T-cell (primary cell): ENCODE data around the gene SSB. TPM values are rescaled to one million over a fixed set of nuclear protein-coding genes. Genes with fewer than 3 reads are reported as not detected.
"Not testable (repeated sequence)": the region's sequence is repeated elsewhere in the genome, so short reads cannot be mapped to it uniquely, and the experiment has no call there.

Experiments
- ATAC-seq, 4 experiments: fragments of 200-7000 bp in 3 of 4; fragments of 150-1000 bp in 1 of 4; cut with Tn5 transposase; replicated peaks in 1 of 4; 1 replicate in 3 of 4; 2 replicates in 1 of 4; pipeline ENCODE4 v1.10.0; 2021; ENCODE audit warnings: moderate library complexity in 3 of 4, mild to moderate bottlenecking in 2 of 4, moderate number of reproducible peaks in 1 of 4
- CTCF ChIA-PET, 2 donors: fragments of 300-600 bp; sonication (Branson Sonifier 250); formaldehyde crosslinking; loops; one replicate each; lab custom pipeline; 2022; ENCODE audit warnings: antibody characterized with exemption in 2 of 2; lab: Charles Lee
- POLR2A ChIA-PET, 2 donors: fragments of 300-600 bp; sonication (Branson Sonifier 250); formaldehyde crosslinking; loops; one replicate each; lab custom pipeline; 2022; ENCODE audit warnings: antibody characterized with exemption in 2 of 2; lab: Charles Lee
- DNase-seq, 35 experiments: peaks; one replicate each; pipeline versions ENCODE4 v3.0.0 to v3.0.0-alpha.2; 2013 to 2023
- H3K27ac ChIP-seq: one replicate; pipeline ENCODE4 v1.5.1; 2013; ENCODE audit warnings: low read length
- H3K27me3 ChIP-seq, 2 experiments: replicated peaks in 1 of 2; 1 replicate in 1 of 2; 2 replicates in 1 of 2; pipeline versions ENCODE4 v1.6.1 to v1.7.0; 2013; ENCODE audit warnings: low read length in 1 of 2, mixed read lengths in 1 of 2; ENCODE audit not compliant: control insufficient read depth in 2 of 2, insufficient read depth in 2 of 2; ENCODE audit errors: extremely low read depth in 1 of 2
- H3K36me3 ChIP-seq, 2 donors: 1 replicate in 1 of 2; 2 replicates in 1 of 2; pipeline versions ENCODE4 v1.6.1 to v1.7.0; 2013; ENCODE audit warnings: low read length in 1 of 2; ENCODE audit not compliant: control insufficient read depth in 2 of 2, insufficient read depth in 1 of 2; ENCODE audit errors: extremely low read depth in 1 of 2
- H3K4me1 ChIP-seq, 2 experiments: 1 replicate in 1 of 2; 2 replicates in 1 of 2; pipeline versions ENCODE4 v1.6.1 to v1.7.0; 2013; ENCODE audit warnings: low read length in 2 of 2, mixed read lengths in 1 of 2; ENCODE audit not compliant: insufficient read depth in 2 of 2, control insufficient read depth in 1 of 2; ENCODE audit errors: extremely low read depth in 1 of 2
- H3K4me3 ChIP-seq, 2 donors: 1 replicate in 1 of 2; 2 replicates in 1 of 2; pipeline versions ENCODE4 v1.5.1 to v1.7.0; 2013; ENCODE audit warnings: mild to moderate bottlenecking in 2 of 2, low read length in 1 of 2, moderate library complexity in 1 of 2; ENCODE audit not compliant: control insufficient read depth in 1 of 2; ENCODE audit errors: extremely low read depth in 1 of 2
- H3K9me3 ChIP-seq: 2 replicates; pipeline ENCODE4 v1.7.0; 2013
- H3K27ac Mint-ChIP-seq, 2 donors: one replicate each; pipeline ENCODE4 v1.8.0; 2020 to 2021; ENCODE audit warnings: mild to moderate bottlenecking in 2 of 2, mixed read lengths in 2 of 2
- H3K27me3 Mint-ChIP-seq, 2 donors: one replicate each; pipeline ENCODE4 v1.8.0; 2021 to 2022; ENCODE audit warnings: mixed read lengths in 2 of 2
- H3K36me3 Mint-ChIP-seq: one replicate; pipeline ENCODE4 v1.8.0; 2021; ENCODE audit warnings: mixed read lengths
- H3K4me1 Mint-ChIP-seq, 3 donors: one replicate each; pipeline ENCODE4 v1.8.0; 2020 to 2022; ENCODE audit warnings: mixed read lengths in 3 of 3, mild to moderate bottlenecking in 1 of 3
- H3K4me3 Mint-ChIP-seq, 3 donors: one replicate each; pipeline ENCODE4 v1.8.0; 2020 to 2022; ENCODE audit warnings: mild to moderate bottlenecking in 3 of 3, mixed read lengths in 3 of 3, moderate library complexity in 3 of 3
- H3K9me3 Mint-ChIP-seq, 3 donors: one replicate each; pipeline ENCODE4 v1.8.0; 2020 to 2022; ENCODE audit warnings: mixed read lengths in 3 of 3
- WGBS: methylation state at CpG from one replicate; pipeline ENCODE4 v1.1.5; 2013; ENCODE audit warnings: missing lambda C conversion rate; ENCODE audit not compliant: insufficient coverage; 5-methylcytosine and 5-hydroxymethylcytosine counted together
- total RNA-seq, 35 experiments: library from RNA in 6 of 35; stranded (reverse) in 6 of 35; fragments of 120-200 nt in 1 of 35; gene quantifications; one replicate each; pipeline versions ENCODE4 v1.2.1 to v1.2.4 and lab custom pipeline; 2013 to 2026

The SSB gene
- total RNA-seq, 5 donors from 2014 or later (not counting 1 experiment from before 2014, with no cell fraction given) = 84.3 to 118 (median 91.0) TPM

GRCh38 chr2:169845016-169845415 is 46.3 kb downstream of the SSB start:
- Mint-ChIP-seq H3K27ac (no peak overlapping the region), H3K4me3 (no peak overlapping the region), H3K27me3 (no peaks in the 10 kb centered on the region), H3K36me3 (peaks cover 37% of the 10 kb centered on the region), H3K9me3 (no peaks in the 10 kb centered on the region), H3K4me1 (peaks cover 60 to 68% (median 63%) of the 10 kb centered on the region in 3 donors)
- POLR2A ChIA-PET = interaction anchor here in 1 of 2 donors (0.6 kb wide), 1 partner anchor 54 kb away, joined by 5 read pairs; no protein-coding TSS in a partner anchor
- no peak overlapping the region for H3K4me3 ChIP-seq
- H3K4me1 ChIP-seq = peaks cover 0 to 9% of the 10 kb centered on the region in 2 experiments
- no peaks in the 10 kb centered on the region for H3K36me3 ChIP-seq
- no peak overlapping the region for H3K27ac ChIP-seq
- WGBS = no CpG with 5 or more reads among the region's 2 CpGs
- H3K27me3 ChIP-seq = no peaks in the 10 kb centered on the region
- H3K9me3 ChIP-seq = no peaks in the 10 kb centered on the region
- ATAC-seq (no peak), DNase-seq (no peak)
- CTCF ChIA-PET = interaction anchor here in 1 of 2 donors (0.6 kb wide), 1 partner anchor 9 kb away, joined by 3 read pairs; no protein-coding TSS in a partner anchor

DNA sequence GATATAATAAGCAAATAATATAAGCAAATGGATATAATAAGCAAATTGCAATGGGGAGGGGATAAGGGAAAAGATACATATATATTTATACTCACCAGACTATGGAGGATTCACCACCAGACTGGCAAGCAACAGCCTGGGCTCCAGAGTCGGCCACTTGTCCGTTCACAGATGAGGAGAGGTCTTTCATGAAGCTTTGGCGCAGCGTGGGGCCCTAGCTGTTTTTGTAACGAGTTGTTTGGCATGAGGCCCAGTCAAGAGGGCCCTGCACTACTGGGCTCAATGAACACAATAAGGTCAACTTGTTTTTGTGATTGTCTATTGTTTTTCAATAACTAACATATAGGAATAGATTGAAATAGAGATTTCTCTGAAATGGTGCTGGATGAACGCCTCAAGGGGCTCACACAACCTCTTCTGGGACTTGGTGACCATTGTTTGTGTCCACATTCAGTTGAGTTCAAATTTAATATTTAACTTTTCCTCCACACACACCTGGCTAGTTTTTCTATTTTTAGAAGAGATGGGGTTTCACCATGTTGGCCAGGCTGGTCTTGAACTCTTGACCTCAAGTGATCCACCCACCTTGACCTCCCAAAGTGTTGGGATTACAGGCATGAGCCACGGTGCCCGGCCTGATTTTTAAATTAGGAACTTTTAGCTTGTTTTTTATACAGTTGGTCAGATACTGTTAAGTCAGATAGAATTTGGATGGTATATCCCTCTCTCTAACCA is 50.5 kb downstream of the SSB start:
- not testable (repeated sequence) for H3K27ac Mint-ChIP-seq

GRCh38 chr2:169849710-169850109 is 51.0 kb downstream of the SSB start:
- H3K9me3 Mint-ChIP-seq = no peaks in the 10 kb centered on the region
- WGBS = 100% methylated on average over 1 of the region's 1 CpG

More for the DNA sequence above, 50.5 kb downstream of the SSB start:
- Mint-ChIP-seq H3K4me1 (peaks cover 60 to 64% (median 60%) of the 10 kb centered on the region in 3 donors), H3K36me3 (peaks cover 39% of the 10 kb centered on the region)
- 94% methylated on average over 3 of the region's 8 CpGs for WGBS
- H3K27me3 ChIP-seq, H3K27me3 Mint-ChIP-seq, H3K9me3 Mint-ChIP-seq, DNase-seq, ATAC-seq, H3K27ac ChIP-seq, POLR2A ChIA-PET, H3K36me3 ChIP-seq, H3K4me3 ChIP-seq, H3K9me3 ChIP-seq, H3K4me3 Mint-ChIP-seq, H3K4me1 ChIP-seq: not testable (repeated sequence)
- CTCF ChIA-PET = interaction anchor here in 1 of 2 donors (0.6 kb wide), 1 partner anchor 1829 kb away, joined by 3 read pairs; no protein-coding TSS in a partner anchor

DNA sequence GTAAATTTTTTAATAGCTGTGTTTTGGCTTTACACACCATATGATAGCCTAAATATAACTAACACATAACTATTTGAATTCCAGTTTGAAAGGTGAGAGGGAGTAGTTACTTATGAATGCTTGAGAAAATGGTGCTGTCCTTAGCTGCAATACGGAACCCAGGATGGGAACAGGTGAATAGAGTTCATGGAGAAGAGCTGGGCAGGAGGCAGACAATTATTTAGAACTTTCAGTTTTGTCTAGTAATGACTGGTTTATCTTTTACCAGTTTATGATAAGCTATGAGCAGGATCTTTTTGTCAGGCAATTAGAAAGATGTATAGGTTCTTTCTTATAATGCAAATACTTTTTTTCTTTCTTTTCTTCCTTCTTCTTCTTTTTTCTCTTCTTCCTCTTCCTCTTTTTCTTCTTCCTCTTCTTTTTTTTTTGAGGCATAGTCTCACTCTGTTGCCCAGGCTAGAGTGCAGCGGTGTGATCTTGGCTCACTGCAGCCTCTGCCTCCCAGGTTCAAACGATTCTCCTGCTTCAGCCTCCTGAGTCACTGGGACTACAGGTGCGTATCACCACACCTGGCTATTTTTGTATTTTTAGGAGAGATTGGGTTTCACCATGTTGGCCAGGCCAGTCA is 54.5 kb downstream of the SSB start:
- Mint-ChIP-seq H3K4me1 (peaks cover 32 to 38% (median 32%) of the 10 kb centered on the region in 3 donors), H3K27me3 (no peaks in the 10 kb centered on the region), H3K9me3 (no peaks in the 10 kb centered on the region), H3K36me3 (peaks cover 34% of the 10 kb centered on the region), H3K4me3 (no peak overlapping the region), H3K27ac (no peak overlapping the region)
- no peak for DNase-seq
- Histone ChIP-seq H3K4me1 (peaks cover 0 to 4% of the 10 kb centered on the region in 2 experiments), H3K27ac (no peak overlapping the region), H3K27me3 (no peaks in the 10 kb centered on the region), H3K9me3 (no peaks in the 10 kb centered on the region), H3K36me3 (no peaks in the 10 kb centered on the region), H3K4me3 (no peak overlapping the region)
- no peak for ATAC-seq
- 100% methylated on average over 1 of the region's 4 CpGs for WGBS
- POLR2A ChIA-PET = interaction anchor here in 1 of 2 donors (0.5 kb wide), 1 partner anchor 556 kb away, joined by 4 read pairs; no protein-coding TSS in a partner anchor
- CTCF ChIA-PET = interaction anchor here in 1 of 2 donors (0.7 to 1.0 kb wide), 2 partner anchors 25 to 1142 kb away, joined by 3 read pairs; no protein-coding TSS in a partner anchor

More at GRCh38 chr2:169849710-169850109, 51.0 kb downstream of the SSB start:
- ChIA-PET CTCF (no interaction called here), POLR2A (no interaction called here)
- Mint-ChIP-seq H3K36me3 (peaks cover 36% of the 10 kb centered on the region), H3K27ac (peak overlapping the region in 1 of 2 donors; percentile 48), H3K4me3 (no peak overlapping the region), H3K27me3 (no peaks in the 10 kb centered on the region), H3K4me1 (peaks cover 55 to 58% (median 56%) of the 10 kb centered on the region in 3 donors)
- H3K9me3 ChIP-seq = no peaks in the 10 kb centered on the region
- no peak overlapping the region for H3K4me3 ChIP-seq
- H3K4me1 ChIP-seq = peaks cover 0 to 4% of the 10 kb centered on the region in 2 experiments
- ATAC-seq = no peak
- H3K27ac ChIP-seq = no peak overlapping the region
- no peak for DNase-seq
- no peaks in the 10 kb centered on the region for H3K36me3 ChIP-seq
- H3K27me3 ChIP-seq = no peaks in the 10 kb centered on the region

GRCh38 chr2:169855281-169856258 is 56.9 kb downstream of the SSB start:
- H3K27ac Mint-ChIP-seq = not testable (repeated sequence)

More at GRCh38 chr2:169855281-169856258, 56.9 kb downstream of the SSB start:
- H3K4me3 Mint-ChIP-seq, H3K36me3 ChIP-seq, H3K9me3 ChIP-seq, H3K27me3 Mint-ChIP-seq, H3K4me1 ChIP-seq, DNase-seq, CTCF ChIA-PET, H3K4me3 ChIP-seq, POLR2A ChIA-PET, H3K27me3 ChIP-seq, H3K27ac ChIP-seq, ATAC-seq, H3K9me3 Mint-ChIP-seq: not testable (repeated sequence)
- peaks cover 26 to 34% (median 29%) of the 10 kb centered on the region in 3 donors for H3K4me1 Mint-ChIP-seq
- WGBS = over 99% methylated on average over 15 of the region's 42 CpGs
- H3K36me3 Mint-ChIP-seq = peaks cover 28% of the 10 kb centered on the region
